ENCODE data around the gene TBC1D2B.

TBC1D2B gene

GRCh38 chr15:78105476-78106241, 28.1 kb upstream of the TBC1D2B start:
- no peak for TF ChIP-seq CTCF (IDR thresholded peaks at IDR 0.05; ENCODE audit: unreplicated experiment in 3 of 3)
- peaks cover 8% of the 10 kb centered on the region for H3K4me1 Mint-ChIP-seq
- H3K27ac Mint-ChIP-seq, result peak overlapping the region in 1 of 3 experiments; percentile 54
- no peaks in the 10 kb centered on the region for H3K36me3 Mint-ChIP-seq (ENCODE audit: low read depth)
- H3K27me3 Mint-ChIP-seq (ENCODE audit: low read depth), result no peaks in the 10 kb centered on the region
- H3K9me3 Mint-ChIP-seq, result no peaks in the 10 kb centered on the region
- no peak overlapping the region for H3K4me3 Mint-ChIP-seq

- Mint-ChIP-seq H3K4me1 (peaks cover 8% of the 10 kb centered on the region), H3K36me3 (ENCODE audit: low read depth) (no peaks in the 10 kb centered on the region), H3K27me3 (ENCODE audit: low read depth) (no peaks in the 10 kb centered on the region), H3K9me3 (no peaks in the 10 kb centered on the region), H3K4me3 (no peak overlapping the region), H3K27ac (peak overlapping the region in 1 of 3 experiments; percentile 0)
- no peak for TF ChIP-seq CTCF (IDR thresholded peaks at IDR 0.05; ENCODE audit: unreplicated experiment in 3 of 3)
Measured at GRCh38 chr15:78104566-78105475, 27.3 kb upstream of the TBC1D2B start.

- no peak for TF ChIP-seq CTCF (IDR thresholded peaks at IDR 0.05; ENCODE audit: unreplicated experiment in 3 of 3)
- no peaks in the 10 kb centered on the region for H3K36me3 Mint-ChIP-seq (ENCODE audit: low read depth)
- H3K4me3 Mint-ChIP-seq, result no peak overlapping the region
- peak overlapping the region in 1 of 3 experiments; percentile 0 for H3K27ac Mint-ChIP-seq
- H3K4me1 Mint-ChIP-seq, result peaks cover 8% of the 10 kb centered on the region
- no peaks in the 10 kb centered on the region for H3K9me3 Mint-ChIP-seq
- H3K27me3 Mint-ChIP-seq (ENCODE audit: low read depth), result no peaks in the 10 kb centered on the region
Measured at GRCh38 chr15:78104119-78104479, 26.6 kb upstream of the TBC1D2B start.

GRCh38 chr15:78103406-78104118, 26.1 kb upstream of the TBC1D2B start:
- Mint-ChIP-seq H3K9me3 (no peaks in the 10 kb centered on the region), H3K4me1 (peaks cover 8% of the 10 kb centered on the region), H3K27me3 (ENCODE audit: low read depth) (no peaks in the 10 kb centered on the region), H3K4me3 (no peak overlapping the region), H3K36me3 (ENCODE audit: low read depth) (no peaks in the 10 kb centered on the region), H3K27ac (peak overlapping the region in 1 of 3 experiments; percentile 0)
- TF ChIP-seq CTCF (IDR thresholded peaks at IDR 0.05; ENCODE audit: unreplicated experiment in 3 of 3), result no peak

GRCh38 chr15:78102741-78103140, 25.2 kb upstream of the TBC1D2B start:
- no peak overlapping the region for H3K27ac Mint-ChIP-seq
- no peaks in the 10 kb centered on the region for H3K36me3 Mint-ChIP-seq (ENCODE audit: low read depth)
- no peak for TF ChIP-seq CTCF (IDR thresholded peaks at IDR 0.05; ENCODE audit: unreplicated experiment in 3 of 3)
- no peaks in the 10 kb centered on the region for H3K27me3 Mint-ChIP-seq (ENCODE audit: low read depth)
- H3K4me3 Mint-ChIP-seq, result no peak overlapping the region
- H3K4me1 Mint-ChIP-seq, result peaks cover 8% of the 10 kb centered on the region
- no peaks in the 10 kb centered on the region for H3K9me3 Mint-ChIP-seq
